A673 (cell line): ENCODE results near the gene P2RX5.

ENCODE experiments used
- CTCF ChIP-seq: fragments of 300-800, 200-600 bp; sonication (generic); conservative IDR thresholded peaks from 2 replicates; pipeline ENCODE4 v1.5.1; 2017; ENCODE audit warnings: low read depth, mild to moderate bottlenecking, antibody characterized with exemption, low read length, moderate library complexity, mixed read lengths
- EZH2 ChIP-seq: fragments of 200-600 bp; sonication (generic); IDR thresholded peaks from 2 replicates; pipeline ENCODE4 v1.6.1; 2017; ENCODE audit warnings: borderline replicate concordance, low read depth, mild to moderate bottlenecking, mixed read lengths, antibody characterized with exemption, low read length; ENCODE audit not compliant: poor library complexity, severe bottlenecking

GRCh38 chr17:3647769-3648555, 48.0 kb downstream of the P2RX5 start:
- TF ChIP-seq CTCF (peak; percentile 55), EZH2 (no peak)
